PFSK-1 (cell line): ENCODE results near the gene TGFB2.

Experiments used
- POLR2AphosphoS5 ChIP-seq: IDR thresholded peaks from 2 replicates; pipeline ENCODE4 v1.6.1; 2012; ENCODE audit warnings: low read depth, mild to moderate bottlenecking, control low read depth, low read length, moderate library complexity
- SIN3A ChIP-seq: IDR thresholded peaks from 2 replicates; pipeline ENCODE4 v1.6.1; 2012; ENCODE audit warnings: mild to moderate bottlenecking, low read length, moderate library complexity, borderline replicate concordance; ENCODE audit not compliant: insufficient read depth
- TF ChIP-seq, protein P1 (sequence below), 2 experiments: IDR thresholded peaks; 2 replicates each; pipeline versions ENCODE4 v1.6.1 to v1.8.0; 2011 to 2012; ENCODE audit warnings: low read depth in 2 of 2, low read length in 2 of 2, control low read depth in 1 of 2, inconsistent platforms in 1 of 2, mild to moderate bottlenecking in 1 of 2, moderate library complexity in 1 of 2; ENCODE audit not compliant: insufficient read depth in 1 of 2

- TF ChIP-seq, protein P1, sequence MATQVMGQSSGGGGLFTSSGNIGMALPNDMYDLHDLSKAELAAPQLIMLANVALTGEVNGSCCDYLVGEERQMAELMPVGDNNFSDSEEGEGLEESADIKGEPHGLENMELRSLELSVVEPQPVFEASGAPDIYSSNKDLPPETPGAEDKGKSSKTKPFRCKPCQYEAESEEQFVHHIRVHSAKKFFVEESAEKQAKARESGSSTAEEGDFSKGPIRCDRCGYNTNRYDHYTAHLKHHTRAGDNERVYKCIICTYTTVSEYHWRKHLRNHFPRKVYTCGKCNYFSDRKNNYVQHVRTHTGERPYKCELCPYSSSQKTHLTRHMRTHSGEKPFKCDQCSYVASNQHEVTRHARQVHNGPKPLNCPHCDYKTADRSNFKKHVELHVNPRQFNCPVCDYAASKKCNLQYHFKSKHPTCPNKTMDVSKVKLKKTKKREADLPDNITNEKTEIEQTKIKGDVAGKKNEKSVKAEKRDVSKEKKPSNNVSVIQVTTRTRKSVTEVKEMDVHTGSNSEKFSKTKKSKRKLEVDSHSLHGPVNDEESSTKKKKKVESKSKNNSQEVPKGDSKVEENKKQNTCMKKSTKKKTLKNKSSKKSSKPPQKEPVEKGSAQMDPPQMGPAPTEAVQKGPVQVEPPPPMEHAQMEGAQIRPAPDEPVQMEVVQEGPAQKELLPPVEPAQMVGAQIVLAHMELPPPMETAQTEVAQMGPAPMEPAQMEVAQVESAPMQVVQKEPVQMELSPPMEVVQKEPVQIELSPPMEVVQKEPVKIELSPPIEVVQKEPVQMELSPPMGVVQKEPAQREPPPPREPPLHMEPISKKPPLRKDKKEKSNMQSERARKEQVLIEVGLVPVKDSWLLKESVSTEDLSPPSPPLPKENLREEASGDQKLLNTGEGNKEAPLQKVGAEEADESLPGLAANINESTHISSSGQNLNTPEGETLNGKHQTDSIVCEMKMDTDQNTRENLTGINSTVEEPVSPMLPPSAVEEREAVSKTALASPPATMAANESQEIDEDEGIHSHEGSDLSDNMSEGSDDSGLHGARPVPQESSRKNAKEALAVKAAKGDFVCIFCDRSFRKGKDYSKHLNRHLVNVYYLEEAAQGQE (IDR thresholded peaks at IDR 0.05; ENCODE audit: insufficient read depth in 1 of 2, low read depth in 2 of 2, low read length in 2 of 2): no peak
- TF ChIP-seq POLR2AphosphoS5 (no peak), SIN3A (no peak)
Observed at GRCh38 chr1:218350035-218350525, 4.9 kb downstream of the TGFB2 start.
